Measurements from ENCODE around the gene MRO. TPM values are rescaled to one million over a fixed set of nuclear protein-coding genes. Genes with fewer than 3 reads are reported as not detected.

MRO gene
- total RNA-seq, 2 donors from 2014 or later: not detected

DNA sequence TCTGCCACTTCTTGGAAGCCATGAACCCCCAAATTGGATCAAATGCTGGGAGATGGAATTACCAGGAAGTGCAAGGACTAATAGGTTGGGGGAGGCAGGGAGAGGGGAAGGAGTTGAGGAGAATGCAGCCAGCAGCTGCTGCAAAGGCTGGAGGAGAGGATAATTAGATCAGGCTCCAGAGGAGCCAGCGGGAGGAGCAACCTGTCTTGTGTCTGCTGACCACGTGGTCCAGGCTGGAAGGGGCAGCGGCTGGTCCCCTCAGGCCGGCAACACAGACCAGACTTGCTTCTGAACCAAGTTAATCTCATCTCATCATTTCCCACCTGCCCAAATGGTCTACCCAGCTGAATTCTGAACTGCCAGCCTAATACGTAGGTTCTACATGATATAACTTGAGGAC lies 68.3 kb downstream of the MRO start:
- ATAC-seq (replicated peaks): no peak
- Mint-ChIP-seq H3K4me1 (no peaks in the 10 kb centered on the region), H3K27me3 (peaks cover 37% of the 10 kb centered on the region), H3K27ac (no peak overlapping the region), H3K36me3 (ENCODE audit: low read depth) (no peaks in the 10 kb centered on the region), H3K9me3 (no peaks in the 10 kb centered on the region), H3K4me3 (no peak overlapping the region)

DNA sequence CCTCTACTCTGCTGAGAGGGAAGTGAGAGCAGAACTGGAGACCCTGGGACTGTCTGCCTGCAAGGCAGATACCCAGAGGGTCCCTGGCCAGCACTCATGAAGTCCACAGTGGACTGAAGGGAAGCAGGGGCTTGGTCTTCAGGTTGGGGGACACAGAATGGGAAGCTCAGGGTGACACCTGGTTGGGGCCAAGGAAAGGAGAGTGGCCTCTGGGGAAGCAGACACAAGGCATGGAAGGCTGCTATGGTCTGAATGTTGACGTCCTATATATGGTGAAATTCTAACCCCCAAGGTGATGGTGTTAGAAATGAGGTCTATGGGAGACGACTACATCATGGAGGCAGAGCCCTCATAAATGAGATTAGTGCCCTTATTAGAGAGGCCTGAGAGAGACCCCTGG lies 69.3 kb downstream of the MRO start:
- no peaks in the 10 kb centered on the region for H3K36me3 Mint-ChIP-seq (ENCODE audit: low read depth)
- no peak overlapping the region for H3K27ac Mint-ChIP-seq
- no peak for ATAC-seq (replicated peaks)
- H3K9me3 Mint-ChIP-seq: no peaks in the 10 kb centered on the region
- H3K27me3 Mint-ChIP-seq: peaks cover 41% of the 10 kb centered on the region
- no peak overlapping the region for H3K4me3 Mint-ChIP-seq
- H3K4me1 Mint-ChIP-seq: no peaks in the 10 kb centered on the region

DNA sequence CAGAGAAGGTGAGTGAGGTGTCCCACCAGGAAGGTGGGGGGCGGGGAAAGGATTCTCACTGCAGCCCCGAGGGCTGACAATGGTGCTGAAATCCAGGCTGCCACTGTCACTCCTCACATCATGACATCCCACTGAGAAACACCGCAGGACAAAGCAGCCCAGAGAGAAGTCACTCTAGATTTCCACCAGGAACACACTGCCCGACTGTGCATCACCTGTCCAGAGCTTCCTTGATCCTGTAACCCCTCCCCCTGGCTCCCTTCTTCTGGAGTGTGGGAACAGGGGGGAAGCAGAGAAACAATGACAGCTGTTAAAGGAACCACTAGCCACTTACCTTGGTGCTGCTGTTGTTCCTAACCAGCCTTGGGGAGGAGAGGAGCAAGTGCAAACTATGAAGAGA lies 69.9 kb downstream of the MRO start:
- no peaks in the 10 kb centered on the region for H3K36me3 Mint-ChIP-seq (ENCODE audit: low read depth)
- peaks cover 41% of the 10 kb centered on the region for H3K27me3 Mint-ChIP-seq
- no peaks in the 10 kb centered on the region for H3K9me3 Mint-ChIP-seq
- no peak overlapping the region for H3K4me3 Mint-ChIP-seq
- no peak for ATAC-seq (replicated peaks)
- no peak overlapping the region for H3K27ac Mint-ChIP-seq
- no peaks in the 10 kb centered on the region for H3K4me1 Mint-ChIP-seq

DNA sequence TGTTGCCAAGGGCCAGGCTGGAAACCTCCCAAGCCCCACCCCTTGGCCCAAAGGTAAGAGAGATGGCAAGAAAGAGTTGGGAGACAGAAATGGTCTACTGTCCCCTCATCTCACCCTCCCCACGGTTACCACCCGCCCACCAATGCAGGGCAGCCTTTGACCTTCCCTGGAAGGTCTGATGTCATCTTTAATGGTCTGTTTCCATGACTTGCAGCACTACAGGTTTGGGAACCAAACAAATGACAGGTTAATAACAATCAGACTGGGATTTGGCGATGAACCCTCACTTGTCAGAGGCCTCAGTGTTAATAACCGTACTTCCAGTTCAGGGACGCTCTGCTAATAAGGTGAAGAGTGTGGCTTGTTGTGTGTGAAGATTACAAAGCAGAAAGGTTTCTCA lies 70.4 kb downstream of the MRO start:
- peaks cover 37% of the 10 kb centered on the region for H3K27me3 Mint-ChIP-seq
- H3K4me1 Mint-ChIP-seq: no peaks in the 10 kb centered on the region
- no peaks in the 10 kb centered on the region for H3K9me3 Mint-ChIP-seq
- no peak overlapping the region for H3K27ac Mint-ChIP-seq
- H3K36me3 Mint-ChIP-seq (ENCODE audit: low read depth): no peaks in the 10 kb centered on the region
- H3K4me3 Mint-ChIP-seq: no peak overlapping the region
- ATAC-seq (replicated peaks): no peak

DNA sequence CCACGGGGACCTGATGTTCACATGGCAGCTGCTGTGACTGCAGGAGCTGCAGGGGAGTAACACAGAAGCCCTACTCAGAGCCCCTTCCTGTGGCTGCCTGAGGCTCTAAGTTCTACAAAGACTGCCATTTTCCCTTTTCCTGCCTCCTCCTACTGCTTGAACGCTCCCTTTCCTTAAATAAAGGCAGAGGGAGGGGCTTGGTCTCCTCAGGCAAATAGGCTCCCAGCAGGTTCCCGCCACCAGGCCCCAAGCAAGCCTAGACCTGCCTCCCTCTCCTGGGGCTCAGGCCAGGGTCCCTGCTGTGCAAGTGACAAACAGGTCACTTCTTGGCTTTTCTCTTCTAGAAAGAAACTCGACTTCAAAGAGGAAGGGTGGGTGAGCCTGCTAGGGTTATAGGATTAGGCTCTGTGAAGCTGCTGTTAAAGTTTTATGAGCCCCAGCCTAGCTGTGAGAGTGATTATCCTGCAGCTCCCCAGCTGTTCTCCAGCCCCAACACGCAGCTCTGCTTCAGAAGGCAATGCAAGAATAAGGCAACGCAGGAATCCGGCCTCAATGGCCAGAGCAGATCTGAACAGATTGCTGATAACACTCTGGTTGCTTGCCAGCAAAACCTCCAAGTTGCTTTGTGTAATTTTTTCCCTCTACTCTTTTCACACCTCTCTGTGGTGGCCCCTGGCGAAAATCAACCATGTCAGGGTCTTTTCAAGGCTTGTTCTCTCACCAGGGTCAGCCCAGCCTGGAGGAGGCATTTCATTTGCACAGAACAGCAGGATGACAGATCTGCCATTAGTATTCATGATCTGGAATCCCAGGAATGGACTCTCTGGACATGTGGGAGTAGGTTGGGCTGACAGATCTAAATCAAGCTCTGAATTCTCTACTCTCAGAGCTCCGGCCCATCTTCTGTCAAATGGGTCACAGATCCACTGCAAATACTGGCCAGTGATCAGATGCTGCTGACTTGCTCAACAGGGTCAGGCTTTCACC lies 71.3 kb downstream of the MRO start:
- H3K4me1 Mint-ChIP-seq: no peaks in the 10 kb centered on the region
- peaks cover 41% of the 10 kb centered on the region for H3K27me3 Mint-ChIP-seq
- H3K27ac Mint-ChIP-seq: no peak overlapping the region
- no peaks in the 10 kb centered on the region for H3K36me3 Mint-ChIP-seq (ENCODE audit: low read depth)
- no peak for ATAC-seq (replicated peaks)
- H3K9me3 Mint-ChIP-seq: no peaks in the 10 kb centered on the region
- H3K4me3 Mint-ChIP-seq: no peak overlapping the region

DNA sequence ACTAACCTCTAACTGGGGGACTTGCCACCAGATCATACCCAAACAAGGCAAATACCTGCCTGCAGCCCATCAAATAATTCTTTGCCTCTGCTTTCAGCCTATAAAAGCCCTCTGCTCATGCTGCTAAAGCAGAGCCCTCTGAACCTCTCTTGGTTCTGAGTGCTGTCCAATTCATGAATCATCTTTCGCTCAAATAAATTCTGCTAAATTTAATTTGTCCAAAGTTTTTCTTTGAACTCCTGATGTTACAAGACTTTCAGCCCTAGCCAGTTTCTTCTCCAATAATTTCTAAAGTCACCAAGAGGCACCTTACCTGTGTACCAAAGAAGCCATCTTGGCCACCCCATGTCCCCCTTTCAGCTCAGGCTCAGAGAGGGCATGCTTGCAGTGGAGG lies 72.0 kb downstream of the MRO start:
- no peaks in the 10 kb centered on the region for H3K36me3 Mint-ChIP-seq (ENCODE audit: low read depth)
- no peak overlapping the region for H3K27ac Mint-ChIP-seq
- H3K4me1 Mint-ChIP-seq: no peaks in the 10 kb centered on the region
- no peak for ATAC-seq (replicated peaks)
- no peak overlapping the region for H3K4me3 Mint-ChIP-seq
- no peaks in the 10 kb centered on the region for H3K9me3 Mint-ChIP-seq
- peaks cover 41% of the 10 kb centered on the region for H3K27me3 Mint-ChIP-seq

DNA sequence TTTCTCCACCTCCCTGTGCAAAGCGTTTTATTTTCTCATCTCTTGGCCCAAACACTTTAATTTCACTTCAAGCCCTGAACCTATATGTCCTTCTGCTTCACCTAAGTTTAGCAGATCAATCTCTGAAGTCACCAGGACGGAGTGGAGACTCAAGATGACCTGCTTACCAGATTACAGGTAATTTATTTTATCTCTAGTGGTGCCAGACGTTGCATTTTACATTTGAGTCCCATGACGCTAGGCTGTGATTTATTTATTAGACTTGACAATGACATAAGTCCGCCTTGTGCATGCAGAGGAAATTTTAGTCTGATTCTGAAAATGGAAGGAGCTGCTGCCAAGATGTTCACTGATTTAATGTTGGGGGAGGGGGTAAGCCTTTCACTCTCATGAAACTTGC lies 73.9 kb downstream of the MRO start:
- no peaks in the 10 kb centered on the region for H3K36me3 Mint-ChIP-seq (ENCODE audit: low read depth)
- H3K4me1 Mint-ChIP-seq: no peaks in the 10 kb centered on the region
- no peaks in the 10 kb centered on the region for H3K9me3 Mint-ChIP-seq
- H3K27me3 Mint-ChIP-seq: peaks cover 31% of the 10 kb centered on the region
- H3K4me3 Mint-ChIP-seq: no peak overlapping the region
- H3K27ac Mint-ChIP-seq: no peak overlapping the region
- ATAC-seq (replicated peaks): no peak

Other genes starting within 250 kb of the MRO start
- gene ME2, start 59.1 kb upstream of the MRO start, total RNA-seq: 100 to 1,000 TPM in 1 of 2 donors, 10 to 100 TPM in 1; 58.4 to 115 TPM
- 1 to 10 TPM; 1.1 to 3.5 TPM for gene ELAC1, start 148.0 kb upstream of the MRO start, total RNA-seq
- 10 to 100 TPM; 74.5 to 92.3 TPM for gene SMAD4, start 210.2 kb upstream of the MRO start, total RNA-seq

Data from activated T-helper 17 cell treated with anti-CD3 and anti-CD28 coated beads, Interleukin-2, amount 50 U/mL, for 72 hours (primary cell).